Neural progenitor cell (in vitro differentiated cells): ENCODE results near the gene FOXF2.

Experiments
- CTCF ChIP-seq: fragments of 200-600 bp; sonication (generic); IDR thresholded peaks from 2 replicates; pipeline ENCODE4 v1.5.1; 2017; ENCODE audit warnings: antibody characterized with exemption, mild to moderate bottlenecking
- EZH2phosphoT487 ChIP-seq: fragments of 200-600 bp; sonication (generic); IDR thresholded peaks from 2 replicates; pipeline ENCODE4 v1.6.1; 2017; ENCODE audit warnings: antibody characterized with exemption

- TF ChIP-seq CTCF (no peak), EZH2phosphoT487 (peak; percentile 53)
Observed at GRCh38 chr6:1379017-1379787, 10.2 kb upstream of the FOXF2 start.
